Calu3 (cell line): ENCODE data around the gene SEMA5A. TPM values are rescaled to one million over a fixed set of nuclear protein-coding genes. Genes with fewer than 3 reads are reported as not detected.

Experiments used
- BruUV-seq: library from RNA; stranded (reverse); fragments of 400-500 nt; replicated peaks from 2 replicates; lab custom pipeline; 2021; lab: Mats Ljungman, UMichigan
- CTCF ChIA-PET: fragments of 300-600 bp; sonication (Branson Sonifier 250); formaldehyde crosslinking; loops from one replicate; lab custom pipeline; 2022; ENCODE audit warnings: antibody characterized with exemption; lab: Charles Lee
- DNase-seq: peaks from one replicate; pipeline ENCODE4 v3.0.0; 2022
- H3K27ac Mint-ChIP-seq: one replicate; pipeline ENCODE4 v1.8.0; 2022; ENCODE audit warnings: mixed read lengths; ENCODE audit not compliant: unreplicated experiment
- H3K27me3 Mint-ChIP-seq: one replicate; pipeline ENCODE4 v1.8.0; 2022; ENCODE audit warnings: mixed read lengths; ENCODE audit not compliant: unreplicated experiment
- H3K36me3 Mint-ChIP-seq: one replicate; pipeline ENCODE4 v1.8.0; 2022; ENCODE audit warnings: mild to moderate bottlenecking, moderate library complexity, mixed read lengths; ENCODE audit not compliant: insufficient read depth, unreplicated experiment
- H3K4me1 Mint-ChIP-seq: one replicate; pipeline ENCODE4 v1.8.0; 2022; ENCODE audit warnings: mild to moderate bottlenecking, low read depth, mixed read lengths; ENCODE audit not compliant: unreplicated experiment
- H3K4me3 Mint-ChIP-seq: one replicate; pipeline ENCODE4 v1.8.0; 2022; ENCODE audit warnings: mild to moderate bottlenecking, low read depth, moderate library complexity, mixed read lengths; ENCODE audit not compliant: unreplicated experiment
- H3K9me3 Mint-ChIP-seq: one replicate; pipeline ENCODE4 v1.8.0; 2022; ENCODE audit warnings: low read depth, mixed read lengths; ENCODE audit not compliant: unreplicated experiment
- intact Hi-C: fragments of 100-400 bp; cut with micrococcal nuclease; formaldehyde crosslinking; loops from one replicate; pipeline ENCODE4 v1.10.0; 2022; ENCODE audit not compliant: unreplicated experiment
- total RNA-seq: library from RNA; stranded (reverse); gene quantifications from 2 replicates; pipeline ENCODE4 v1.2.3, GENCODE V29; 2022
- TF ChIP-seq, protein P1 (sequence below): fragments of 200-600 bp; IDR thresholded peaks from one replicate; pipeline ENCODE4 v1.8.0; 2022; ENCODE audit warnings: antibody characterized with exemption; ENCODE audit not compliant: unreplicated experiment

Gene SEMA5A
- total RNA-seq, 1 experiment from 2014 or later, result 0.52 TPM

GRCh38 chr5:9554122-9554521 lies 8.2 kb upstream of the SEMA5A start:
- Mint-ChIP-seq H3K4me3 (no peak overlapping the region), H3K9me3 (no peaks in the 10 kb centered on the region), H3K27me3 (peaks cover 13% of the 10 kb centered on the region), H3K4me1 (no peaks in the 10 kb centered on the region), H3K27ac (no peak overlapping the region), H3K36me3 (no peaks in the 10 kb centered on the region)
- BruUV-seq, result no TSS peak
- CTCF ChIA-PET, result no interaction called here
- no peak for DNase-seq
- TF ChIP-seq, protein P1, sequence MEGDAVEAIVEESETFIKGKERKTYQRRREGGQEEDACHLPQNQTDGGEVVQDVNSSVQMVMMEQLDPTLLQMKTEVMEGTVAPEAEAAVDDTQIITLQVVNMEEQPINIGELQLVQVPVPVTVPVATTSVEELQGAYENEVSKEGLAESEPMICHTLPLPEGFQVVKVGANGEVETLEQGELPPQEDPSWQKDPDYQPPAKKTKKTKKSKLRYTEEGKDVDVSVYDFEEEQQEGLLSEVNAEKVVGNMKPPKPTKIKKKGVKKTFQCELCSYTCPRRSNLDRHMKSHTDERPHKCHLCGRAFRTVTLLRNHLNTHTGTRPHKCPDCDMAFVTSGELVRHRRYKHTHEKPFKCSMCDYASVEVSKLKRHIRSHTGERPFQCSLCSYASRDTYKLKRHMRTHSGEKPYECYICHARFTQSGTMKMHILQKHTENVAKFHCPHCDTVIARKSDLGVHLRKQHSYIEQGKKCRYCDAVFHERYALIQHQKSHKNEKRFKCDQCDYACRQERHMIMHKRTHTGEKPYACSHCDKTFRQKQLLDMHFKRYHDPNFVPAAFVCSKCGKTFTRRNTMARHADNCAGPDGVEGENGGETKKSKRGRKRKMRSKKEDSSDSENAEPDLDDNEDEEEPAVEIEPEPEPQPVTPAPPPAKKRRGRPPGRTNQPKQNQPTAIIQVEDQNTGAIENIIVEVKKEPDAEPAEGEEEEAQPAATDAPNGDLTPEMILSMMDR, result no peak
- intact Hi-C loops, result no loop called here

DNA sequence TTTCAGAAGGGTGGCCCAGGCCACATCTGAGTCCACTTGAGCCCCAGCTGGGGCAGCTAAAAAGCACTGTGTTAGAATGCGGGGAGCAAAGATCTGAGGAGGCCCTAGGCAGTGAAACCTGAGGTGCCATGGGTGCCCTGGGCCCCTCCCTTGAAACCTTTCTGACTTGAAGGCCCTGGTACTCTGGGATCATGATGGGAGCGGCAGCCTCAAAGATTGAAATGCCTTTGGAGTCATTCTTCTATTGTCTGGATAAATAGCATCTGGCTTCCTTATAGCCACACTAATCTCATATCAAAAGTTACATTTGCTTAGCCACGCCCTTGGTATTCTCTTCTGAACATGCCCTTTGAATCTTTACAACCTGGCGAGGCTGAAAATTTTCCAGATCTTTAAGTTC lies 7.7 kb upstream of the SEMA5A start:
- no peaks in the 10 kb centered on the region for H3K4me1 Mint-ChIP-seq
- no TSS peak for BruUV-seq
- no peak for DNase-seq
- H3K27ac Mint-ChIP-seq, result no peak overlapping the region
- H3K9me3 Mint-ChIP-seq, result no peaks in the 10 kb centered on the region
- TF ChIP-seq, protein P1, result no peak
- H3K4me3 Mint-ChIP-seq, result no peak overlapping the region
- intact Hi-C loops, result no loop called here
- CTCF ChIA-PET, result no interaction called here
- no peaks in the 10 kb centered on the region for H3K36me3 Mint-ChIP-seq
- H3K27me3 Mint-ChIP-seq, result peaks cover 13% of the 10 kb centered on the region

DNA sequence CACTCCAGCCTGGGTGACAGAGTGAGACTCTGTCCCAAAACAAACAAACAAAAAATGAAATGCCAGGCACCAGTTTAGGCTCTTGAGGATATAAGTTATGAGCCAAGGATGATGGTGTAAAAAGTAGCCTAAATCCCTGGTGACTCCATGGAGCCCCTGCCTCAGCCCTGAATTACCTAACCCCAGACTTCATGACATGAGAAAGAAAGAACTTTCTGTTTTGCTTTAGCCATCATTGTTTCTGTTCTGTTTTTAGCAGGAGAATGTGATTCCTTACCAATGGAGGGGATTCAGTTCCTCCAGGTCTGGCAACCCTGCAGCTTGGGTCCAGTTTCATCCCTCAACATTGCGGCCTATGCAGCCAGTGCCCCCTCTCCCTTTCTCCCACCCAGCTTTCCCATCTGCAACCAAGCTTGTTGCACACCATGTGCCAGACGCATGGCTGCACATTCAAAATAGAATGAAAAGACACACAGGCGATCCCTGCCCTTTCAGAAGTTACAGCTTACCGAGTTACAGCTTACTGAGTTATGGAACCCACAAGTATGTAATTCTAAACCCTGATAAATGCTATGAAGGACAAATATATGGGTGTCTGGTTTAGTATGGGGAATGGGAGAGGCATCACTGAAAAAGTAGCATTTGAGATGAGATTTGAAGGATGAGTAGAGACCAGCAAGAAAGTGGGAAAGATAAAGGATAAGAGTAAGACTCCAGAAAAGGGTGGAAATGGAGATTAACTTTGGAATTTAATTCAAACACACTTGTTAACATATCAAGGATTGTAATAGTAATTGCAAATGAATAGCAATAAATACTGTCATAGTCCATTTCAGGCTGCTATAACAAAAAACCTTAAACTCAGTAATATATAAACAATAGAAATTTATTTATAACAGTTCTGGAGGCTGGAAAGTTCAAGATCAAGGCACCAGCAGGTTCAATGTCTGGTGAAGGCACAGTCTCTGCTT lies 6.0 kb upstream of the SEMA5A start:
- Mint-ChIP-seq H3K4me3 (no peak overlapping the region), H3K36me3 (no peaks in the 10 kb centered on the region), H3K27ac (no peak overlapping the region), H3K4me1 (no peaks in the 10 kb centered on the region), H3K9me3 (no peaks in the 10 kb centered on the region), H3K27me3 (peaks cover 13% of the 10 kb centered on the region)
- BruUV-seq, result no TSS peak
- DNase-seq, result no peak
- TF ChIP-seq, protein P1, result no peak
- intact Hi-C loops, result no loop called here
- CTCF ChIA-PET, result no interaction called here

GRCh38 chr5:9549941-9550340 lies 4.1 kb upstream of the SEMA5A start:
- H3K9me3 Mint-ChIP-seq, result no peaks in the 10 kb centered on the region
- CTCF ChIA-PET, result no interaction called here
- peaks cover 13% of the 10 kb centered on the region for H3K27me3 Mint-ChIP-seq
- TF ChIP-seq, protein P1, result no peak
- H3K4me1 Mint-ChIP-seq, result no peaks in the 10 kb centered on the region
- no peak overlapping the region for H3K27ac Mint-ChIP-seq
- H3K4me3 Mint-ChIP-seq, result no peak overlapping the region
- no peak for DNase-seq
- intact Hi-C loops, result no loop called here
- H3K36me3 Mint-ChIP-seq, result no peaks in the 10 kb centered on the region
- no TSS peak for BruUV-seq
